Measurements from ENCODE around the gene SNX15.
"Not testable (repeated sequence)": the region's sequence is repeated elsewhere in the genome, so short reads cannot be mapped to it uniquely, and the experiment has no call there.

The SNX15 gene

GRCh38 chr11:65027213-65028067, at the start of gene SNX15:
TSS of gene SNX15 (plus strand) at chr11:65027439. CDS start at chr11:65027538, 99 bp downstream.
- TF ChIP-seq GATA1 (IDR thresholded peaks at IDR 0.05; ENCODE audit: low read depth, low read length) (no peak), POLR2A (IDR thresholded peaks at IDR 0.05; ENCODE audit: low read length) (peak; percentile 78)
- peak; percentile 98 for DNase-seq

DNA sequence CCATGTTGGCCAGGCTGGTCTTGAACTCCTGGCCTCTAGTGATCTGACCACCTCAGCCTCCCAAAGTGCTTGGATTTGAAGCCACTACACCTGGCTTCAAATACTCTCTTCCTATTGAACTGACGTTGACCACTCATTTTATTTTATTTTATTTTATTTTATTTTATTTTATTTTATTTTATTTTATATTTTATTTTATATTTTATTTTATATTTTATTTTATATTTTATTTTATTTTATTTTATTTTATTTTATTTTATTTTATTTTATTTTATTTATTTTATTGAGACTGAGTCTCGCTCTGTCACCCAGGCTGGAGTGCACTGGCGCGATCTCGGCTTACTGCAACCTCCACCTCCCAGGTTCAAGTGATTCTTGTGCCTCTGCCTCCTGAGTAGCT, 43.9 kb upstream of the SNX15 start:
- DNase-seq, result not testable (repeated sequence)

GRCh38 chr11:64987998-64988854, 39.0 kb upstream of the SNX15 start:
- no peak for DNase-seq
- no peak for TF ChIP-seq GATA1 (IDR thresholded peaks at IDR 0.05; ENCODE audit: low read depth, low read length)
- TF ChIP-seq POLR2A (IDR thresholded peaks at IDR 0.05; ENCODE audit: low read length), result no peak

DNA sequence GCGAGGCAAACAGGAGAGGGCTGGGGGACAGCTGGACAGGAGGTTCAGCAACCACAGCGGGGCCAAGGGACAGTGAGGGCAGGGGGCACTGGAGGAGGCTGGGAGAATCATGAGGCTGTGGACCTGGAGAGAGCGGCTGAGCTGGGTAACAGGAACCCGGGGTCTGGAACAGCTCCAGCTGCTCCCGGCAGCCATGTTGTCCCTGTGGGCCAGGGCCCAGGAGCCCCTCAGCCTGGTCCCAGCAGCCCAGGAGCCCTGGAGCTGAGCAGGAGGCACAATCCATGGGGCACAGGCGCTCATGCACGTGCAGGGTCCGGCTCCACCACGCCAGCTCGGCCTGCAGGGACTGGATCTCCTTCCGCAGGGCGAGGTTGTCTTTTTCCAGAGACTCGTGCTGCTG, 37.8 kb upstream of the SNX15 start:
- TF ChIP-seq GATA1 (IDR thresholded peaks at IDR 0.05; ENCODE audit: low read depth, low read length) (no peak), POLR2A (IDR thresholded peaks at IDR 0.05; ENCODE audit: low read length) (no peak)
- no peak for DNase-seq

DNA sequence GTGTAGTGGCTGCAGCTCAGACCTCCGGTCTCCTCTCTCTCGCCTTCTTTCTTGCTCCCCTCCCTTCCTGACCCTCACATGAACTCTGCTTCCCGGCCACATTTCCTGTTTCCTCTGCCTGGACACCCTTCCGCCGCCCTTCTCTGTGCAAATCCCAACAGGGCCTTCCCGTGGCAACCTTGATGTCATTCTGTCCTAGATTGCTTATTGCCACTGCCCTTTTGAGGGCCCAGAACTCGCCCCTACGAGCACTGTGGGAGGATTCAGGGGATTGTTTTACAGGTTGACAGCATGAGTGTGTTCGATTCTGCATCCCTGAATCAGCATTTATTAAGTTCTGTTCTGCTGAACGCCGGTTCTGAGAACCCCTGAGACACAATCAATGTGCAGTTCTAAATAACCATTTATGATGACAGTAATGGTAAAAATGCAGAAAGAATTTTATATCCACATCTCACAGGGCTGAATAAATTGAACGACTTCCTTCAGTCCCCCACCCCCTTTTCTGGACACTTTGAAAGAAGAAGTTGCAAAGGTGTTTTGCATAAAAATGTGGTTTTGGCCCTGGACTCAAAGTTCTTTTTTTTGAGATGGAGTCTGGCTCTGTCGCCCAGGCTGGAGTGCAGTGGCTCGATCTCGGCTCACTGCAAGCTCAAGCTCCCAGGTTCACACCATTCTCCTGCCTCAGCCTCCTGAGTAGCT, 36.9 kb upstream of the SNX15 start:
- no peak for DNase-seq
- TF ChIP-seq POLR2A (IDR thresholded peaks at IDR 0.05; ENCODE audit: low read length), result no peak
- TF ChIP-seq GATA1 (IDR thresholded peaks at IDR 0.05; ENCODE audit: low read depth, low read length), result no peak

GRCh38 chr11:64994318-64994717, 32.9 kb upstream of the SNX15 start:
- no peak for DNase-seq
- TF ChIP-seq POLR2A (IDR thresholded peaks at IDR 0.05; ENCODE audit: low read length), result no peak

DNA sequence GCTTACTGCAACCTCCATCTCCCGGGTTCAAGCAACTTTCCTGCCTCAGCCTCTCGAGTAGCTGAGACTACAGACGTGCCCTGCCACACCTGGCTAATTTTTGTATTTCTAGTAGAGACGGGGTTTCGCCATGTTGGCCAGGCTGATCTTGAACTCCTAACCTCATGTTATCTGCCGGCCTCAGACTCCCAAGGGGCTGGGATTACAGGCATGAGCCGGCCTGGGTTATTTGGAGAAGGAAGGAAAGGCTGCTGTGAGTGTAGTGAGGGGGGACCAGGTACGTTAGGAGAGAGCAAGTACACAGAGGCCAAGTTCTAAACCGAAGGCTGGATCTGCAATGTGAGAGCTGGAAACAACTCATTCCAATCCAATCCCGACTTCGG, 30.9 kb upstream of the SNX15 start:
- DNase-seq, result no peak
- TF ChIP-seq POLR2A (IDR thresholded peaks at IDR 0.05; ENCODE audit: low read length) (no peak), GATA1 (IDR thresholded peaks at IDR 0.05; ENCODE audit: low read depth, low read length) (no peak)

GRCh38 chr11:64996710-64997380, 30.4 kb upstream of the SNX15 start, which contains the start of gene BATF2:
TSS of gene BATF2 (minus strand) at chr11:64996971. CDS start at chr11:64996914, 57 bp downstream.
- peak; percentile 42 to 57 for DNase-seq
- no peak for TF ChIP-seq GATA1 (IDR thresholded peaks at IDR 0.05; ENCODE audit: low read depth, low read length)
- TF ChIP-seq POLR2A (IDR thresholded peaks at IDR 0.05; ENCODE audit: low read length), result no peak

- TF ChIP-seq GATA1 (IDR thresholded peaks at IDR 0.05; ENCODE audit: low read depth, low read length) (no peak), POLR2A (IDR thresholded peaks at IDR 0.05; ENCODE audit: low read length) (no peak)
- DNase-seq, result peak in 1 of 2 experiments; percentile 20
These were observed 29.1 kb upstream of the SNX15 start for GRCh38 chr11:64998141-64998540.

GRCh38 chr11:64998690-64999431, 28.4 kb upstream of the SNX15 start:
- TF ChIP-seq GATA1 (IDR thresholded peaks at IDR 0.05; ENCODE audit: low read depth, low read length) (no peak), POLR2A (IDR thresholded peaks at IDR 0.05; ENCODE audit: low read length) (no peak)
- no peak for DNase-seq

GRCh38 chr11:64999478-64999877, 27.8 kb upstream of the SNX15 start:
- no peak for DNase-seq
- TF ChIP-seq GATA1 (IDR thresholded peaks at IDR 0.05; ENCODE audit: low read depth, low read length) (no peak), POLR2A (IDR thresholded peaks at IDR 0.05; ENCODE audit: low read length) (no peak)

DNA sequence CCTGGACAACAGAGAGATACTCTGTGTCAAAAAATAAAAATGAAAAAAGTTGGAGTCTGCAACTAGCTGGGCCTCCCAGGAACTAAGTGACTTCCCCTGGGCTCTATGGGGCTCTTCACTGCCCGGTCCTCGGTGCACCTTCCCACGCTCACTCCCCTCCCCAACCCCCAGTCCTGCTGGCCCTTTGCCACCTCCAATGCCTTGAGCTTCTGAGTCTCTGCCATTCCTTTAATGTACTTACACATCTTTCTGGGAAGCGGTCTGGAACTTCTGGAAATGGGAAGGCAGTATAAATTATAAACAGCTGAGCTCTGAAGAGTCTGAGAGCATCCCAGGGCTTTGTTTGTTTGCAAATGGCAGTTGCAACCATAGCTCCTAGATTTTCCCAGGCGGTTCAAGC, 24.5 kb upstream of the SNX15 start:
- TF ChIP-seq POLR2A (IDR thresholded peaks at IDR 0.05; ENCODE audit: low read length) (no peak), GATA1 (IDR thresholded peaks at IDR 0.05; ENCODE audit: low read depth, low read length) (no peak)
- no peak for DNase-seq

DNA sequence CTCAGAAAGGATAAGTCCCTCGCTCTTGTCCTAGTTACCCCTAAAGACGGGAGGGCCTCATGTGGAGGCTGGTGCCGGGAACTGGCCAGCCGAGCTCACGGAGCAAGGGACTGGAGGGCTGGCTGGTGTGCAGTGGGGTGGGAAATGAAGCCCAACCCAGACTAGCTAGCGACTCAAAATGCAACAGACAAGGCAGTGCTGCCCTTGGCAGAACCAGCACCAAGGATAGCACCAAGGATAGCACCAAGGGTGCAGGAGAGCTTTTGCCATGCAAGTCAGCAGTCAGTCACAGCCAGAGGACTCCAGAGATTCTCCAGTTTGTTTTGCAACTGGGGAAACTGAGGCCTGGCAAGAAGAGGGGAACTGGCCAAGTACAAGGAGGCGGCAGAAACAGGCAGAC, 24.0 kb upstream of the SNX15 start:
- DNase-seq, result no peak
- TF ChIP-seq POLR2A (IDR thresholded peaks at IDR 0.05; ENCODE audit: low read length) (no peak), GATA1 (IDR thresholded peaks at IDR 0.05; ENCODE audit: low read depth, low read length) (no peak)

- not testable (repeated sequence) for DNase-seq
These were observed 23.3 kb upstream of the SNX15 start for GRCh38 chr11:65003968-65004367.
